HepG2 (cell line): ENCODE measurements around the gene LAMC3.

Source experiments
- CTCF ChIP-seq: sonication (generic); formaldehyde crosslinking; IDR thresholded peaks from 2 replicates; pipeline ENCODE4 v1.5.0; 2020; ENCODE audit warnings: mild to moderate bottlenecking, missing genetic modification reagents, moderate library complexity
- ELF1 ChIP-seq: sonication (generic); formaldehyde crosslinking; IDR thresholded peaks from 2 replicates; pipeline ENCODE4 v1.4.0; 2020; ENCODE audit warnings: missing genetic modification reagents
- ESRRA ChIP-seq: sonication (generic); formaldehyde crosslinking; IDR thresholded peaks from 2 replicates; pipeline ENCODE4 v1.5.1; 2020; ENCODE audit warnings: mild to moderate bottlenecking, low read depth, missing genetic modification reagents
- JUN ChIP-seq: sonication (generic); formaldehyde crosslinking; IDR thresholded peaks from 2 replicates; pipeline ENCODE4 v1.4.0; 2020; ENCODE audit warnings: mild to moderate bottlenecking, missing genetic modification reagents
- NR1H2 ChIP-seq: sonication (generic); formaldehyde crosslinking; IDR thresholded peaks from 2 replicates; pipeline ENCODE4 v1.8.1; 2022; ENCODE audit warnings: low read depth, missing genetic modification reagents, borderline replicate concordance
- RNF2 ChIP-seq: fragments of 450-650 bp; conservative IDR thresholded peaks from 2 replicates; pipeline ENCODE4 v1.6.1; 2016; ENCODE audit warnings: low read depth
- ZNF3 ChIP-seq: IDR thresholded peaks from 2 replicates; pipeline ENCODE4 v1.7.0; 2017; ENCODE audit warnings: inconsistent platforms
- ZNF674 ChIP-seq: sonication (generic); formaldehyde crosslinking; IDR thresholded peaks from 2 replicates; pipeline ENCODE4 v1.5.0; 2020; ENCODE audit warnings: low read depth, mild to moderate bottlenecking, missing genetic modification reagents

GRCh38 chr9:130985029-130985428 lies 23.9 kb upstream of the LAMC3 start:
- TF ChIP-seq JUN (CRISPR knock-in tag) (no peak), ZNF3 (CRISPR knock-in tag) (no peak), RNF2 (no peak), ESRRA (CRISPR knock-in tag) (no peak), CTCF (CRISPR knock-in tag) (no peak), ELF1 (no peak), ZNF674 (CRISPR knock-in tag) (no peak), NR1H2 (no peak)
